Large intestine (tissue), 3 donors: ENCODE data around the gene GPRIN3. TPM values are rescaled to one million over a fixed set of nuclear protein-coding genes. Genes with fewer than 3 reads are reported as not detected.
A peak's percentile ranks its signal among the peaks of the same experiment; 100 is the strongest.

Experiments
- DNase-seq, 2 donors: peaks; one replicate each; pipeline versions ENCODE4 v3.0.0 to v3.0.0-alpha.2; 2013
- H3K27ac ChIP-seq: one replicate; pipeline ENCODE4 v1.5.1; 2013; ENCODE audit warnings: low read length
- H3K27me3 ChIP-seq: 2 replicates; pipeline ENCODE4 v1.6.1; 2013; ENCODE audit warnings: low read length; ENCODE audit not compliant: control insufficient read depth, insufficient read depth
- H3K36me3 ChIP-seq: 2 replicates; pipeline ENCODE4 v1.6.1; 2013; ENCODE audit warnings: low read length; ENCODE audit not compliant: control insufficient read depth, insufficient read depth
- H3K4me1 ChIP-seq: one replicate; pipeline ENCODE4 v1.6.1; 2013; ENCODE audit warnings: low read length; ENCODE audit not compliant: control insufficient read depth, insufficient read depth
- H3K4me3 ChIP-seq: one replicate; pipeline ENCODE4 v1.5.1; 2013; ENCODE audit warnings: low read length
- H3K9me3 ChIP-seq: one replicate; pipeline ENCODE4 v1.6.1; 2013; ENCODE audit warnings: mild to moderate bottlenecking, low read depth, low read length, moderate library complexity; ENCODE audit not compliant: control insufficient read depth
- WGBS: methylation state at CpG from one replicate; pipeline ENCODE4 v1.1.5; 2013; ENCODE audit warnings: low lambda C conversion rate; ENCODE audit not compliant: insufficient coverage; 5-methylcytosine and 5-hydroxymethylcytosine counted together
- polyA plus RNA-seq: library from polyadenylated mRNA; unstranded; fragments of 120-200 nt; gene quantifications from one replicate; pipeline ENCODE4 v1.2.1, GENCODE V29; 2013

The GPRIN3 gene
- polyA plus RNA-seq, 1 donor, result 8.7 TPM

GRCh38 chr4:89303177-89303576 is 4.4 kb downstream of the GPRIN3 start:
- Histone ChIP-seq H3K4me1 (peaks cover 39% of the 10 kb centered on the region), H3K4me3 (no peak overlapping the region), H3K36me3 (no peaks in the 10 kb centered on the region), H3K27me3 (no peaks in the 10 kb centered on the region), H3K9me3 (no peaks in the 10 kb centered on the region), H3K27ac (no peak overlapping the region)
- 63% methylated on average over 2 of the region's 7 CpGs for WGBS
- peak in 1 of 2 donors; percentile 56 for DNase-seq

DNA sequence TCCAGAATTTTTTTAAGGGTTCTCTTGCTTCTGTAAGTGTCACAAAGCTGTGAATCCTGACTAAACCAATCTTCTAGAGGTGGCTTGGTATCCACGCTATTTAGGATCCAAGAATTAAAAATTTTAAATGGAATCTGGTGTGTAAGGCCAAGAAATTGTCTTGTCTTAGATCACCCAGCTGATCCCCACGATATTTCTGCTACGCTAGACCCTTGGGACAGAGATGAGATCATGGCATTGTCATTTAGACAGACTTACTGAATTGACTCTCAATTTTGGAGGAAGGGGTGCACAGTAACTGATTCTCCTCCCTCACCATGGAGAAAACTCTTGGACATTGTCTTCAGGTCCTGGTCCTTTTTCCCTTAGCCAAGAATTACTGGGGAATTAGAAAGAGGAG is 5.7 kb downstream of the GPRIN3 start:
- H3K4me3 ChIP-seq, result no peak overlapping the region
- peaks cover 52% of the 10 kb centered on the region for H3K4me1 ChIP-seq
- H3K27me3 ChIP-seq, result no peaks in the 10 kb centered on the region

DNA sequence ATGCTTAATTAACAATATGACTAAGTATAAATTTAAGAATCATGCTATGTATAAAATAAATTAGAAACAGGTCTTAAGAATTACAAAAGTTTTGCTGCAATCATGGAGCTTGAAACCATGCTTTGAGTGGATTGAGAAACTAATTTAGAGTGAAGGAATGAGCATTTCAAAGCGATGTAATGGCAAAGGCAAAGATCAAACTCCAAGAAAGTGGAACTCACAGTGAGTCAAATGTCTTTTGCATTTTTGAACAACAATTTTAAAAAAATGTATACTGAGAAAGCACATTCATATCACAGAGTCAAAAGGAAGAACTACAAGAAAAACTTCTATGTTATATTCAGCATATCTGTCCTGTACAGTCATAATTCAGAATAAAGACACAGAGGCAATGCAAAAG is 6.6 kb downstream of the GPRIN3 start:
- Histone ChIP-seq H3K27ac (peak overlapping the region; percentile 91), H3K9me3 (no peaks in the 10 kb centered on the region), H3K4me1 (peaks cover 56% of the 10 kb centered on the region), H3K4me3 (no peak overlapping the region), H3K27me3 (no peaks in the 10 kb centered on the region), H3K36me3 (no peaks in the 10 kb centered on the region)
- no CpG with 5 or more reads among the region's 1 CpG for WGBS
- DNase-seq, result peak in 1 of 2 donors; percentile 63

More for the DNA sequence above, 5.7 kb downstream of the GPRIN3 start:
- no peaks in the 10 kb centered on the region for H3K9me3 ChIP-seq
- H3K36me3 ChIP-seq, result no peaks in the 10 kb centered on the region
- WGBS, result 70% methylated on average over 2 of the region's 3 CpGs
- H3K27ac ChIP-seq, result no peak overlapping the region
- DNase-seq, result no peak

GRCh38 chr4:89300499-89300898 is 7.1 kb downstream of the GPRIN3 start:
- H3K4me1 ChIP-seq, result peaks cover 61% of the 10 kb centered on the region

GRCh38 chr4:89300060-89300459 is 7.5 kb downstream of the GPRIN3 start:
- H3K4me1 ChIP-seq, result peaks cover 61% of the 10 kb centered on the region
- DNase-seq, result no peak
- no peaks in the 10 kb centered on the region for H3K9me3 ChIP-seq
- no CpG with 5 or more reads among the region's 2 CpGs for WGBS
- no peaks in the 10 kb centered on the region for H3K36me3 ChIP-seq
- H3K27ac ChIP-seq, result peak overlapping the region; percentile 91
- no peak overlapping the region for H3K4me3 ChIP-seq
- H3K27me3 ChIP-seq, result no peaks in the 10 kb centered on the region

More at GRCh38 chr4:89300499-89300898, 7.1 kb downstream of the GPRIN3 start:
- WGBS, result no CpG with 5 or more reads among the region's 1 CpG
- Histone ChIP-seq H3K27me3 (no peaks in the 10 kb centered on the region), H3K27ac (peak overlapping the region; percentile 91), H3K4me3 (no peak overlapping the region), H3K36me3 (no peaks in the 10 kb centered on the region), H3K9me3 (no peaks in the 10 kb centered on the region)
- DNase-seq, result no peak

DNA sequence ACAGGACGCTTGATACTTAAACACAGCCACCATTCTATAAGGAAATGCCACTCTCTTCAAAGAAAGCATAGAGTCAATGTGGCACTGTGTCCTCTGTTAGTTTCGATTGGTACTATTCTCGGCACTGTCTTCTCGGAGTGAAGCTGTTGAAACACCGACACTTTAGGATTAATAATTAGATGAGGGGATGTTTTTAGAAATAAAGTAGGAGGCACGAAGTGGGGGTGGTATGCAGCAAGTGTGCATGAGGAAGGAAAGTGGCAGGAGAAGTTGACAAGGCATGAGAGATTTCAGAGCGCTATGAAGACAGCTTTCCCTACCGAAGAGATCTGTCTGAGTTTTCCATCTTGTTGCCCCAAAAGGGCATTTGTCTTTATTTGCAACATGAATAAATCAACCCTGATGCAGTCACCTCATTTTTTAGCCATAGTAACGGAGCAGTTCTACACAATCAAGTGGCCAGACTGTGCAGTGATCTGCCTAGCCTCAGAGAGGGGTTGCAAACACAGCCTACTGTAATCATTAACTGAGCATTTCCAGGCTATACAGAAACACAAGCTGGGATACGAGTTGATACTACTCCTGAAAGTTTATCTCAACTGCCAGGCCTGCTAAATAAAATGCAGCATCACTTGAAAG is 8.3 kb downstream of the GPRIN3 start:
- H3K27me3 ChIP-seq, result no peaks in the 10 kb centered on the region
- H3K4me3 ChIP-seq, result peak overlapping the region; percentile 46
- H3K4me1 ChIP-seq, result peaks cover 58% of the 10 kb centered on the region
- no peaks in the 10 kb centered on the region for H3K9me3 ChIP-seq
- H3K27ac ChIP-seq, result peak overlapping the region; percentile 91
- H3K36me3 ChIP-seq, result no peaks in the 10 kb centered on the region
- 18% methylated on average over 4 of the region's 10 CpGs for WGBS
- DNase-seq, result peak in 1 of 2 donors; percentile 75

DNA sequence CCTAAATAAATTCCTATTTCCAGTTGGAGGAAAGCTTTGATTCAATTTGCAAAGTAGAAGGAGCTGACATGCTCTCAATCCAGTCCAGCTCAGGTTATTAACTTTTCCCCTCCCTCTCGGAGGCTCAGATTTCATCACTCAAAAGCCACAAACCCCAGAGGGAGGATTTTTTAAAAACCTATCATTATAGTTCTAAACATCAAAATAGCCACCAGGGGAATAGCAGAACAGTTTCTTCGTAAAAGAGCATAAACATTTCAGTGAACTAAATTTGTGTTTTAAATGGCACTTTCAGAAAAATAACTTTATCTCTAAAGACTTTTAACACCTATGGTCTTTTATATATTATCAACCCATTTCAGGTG is 8.8 kb downstream of the GPRIN3 start:
- Histone ChIP-seq H3K27me3 (no peaks in the 10 kb centered on the region), H3K36me3 (no peaks in the 10 kb centered on the region), H3K4me3 (peak overlapping the region; percentile 46), H3K27ac (peak overlapping the region; percentile 91), H3K9me3 (no peaks in the 10 kb centered on the region), H3K4me1 (peaks cover 55% of the 10 kb centered on the region)
- WGBS, result no CpG with 5 or more reads among the region's 2 CpGs
- DNase-seq, result no peak

DNA sequence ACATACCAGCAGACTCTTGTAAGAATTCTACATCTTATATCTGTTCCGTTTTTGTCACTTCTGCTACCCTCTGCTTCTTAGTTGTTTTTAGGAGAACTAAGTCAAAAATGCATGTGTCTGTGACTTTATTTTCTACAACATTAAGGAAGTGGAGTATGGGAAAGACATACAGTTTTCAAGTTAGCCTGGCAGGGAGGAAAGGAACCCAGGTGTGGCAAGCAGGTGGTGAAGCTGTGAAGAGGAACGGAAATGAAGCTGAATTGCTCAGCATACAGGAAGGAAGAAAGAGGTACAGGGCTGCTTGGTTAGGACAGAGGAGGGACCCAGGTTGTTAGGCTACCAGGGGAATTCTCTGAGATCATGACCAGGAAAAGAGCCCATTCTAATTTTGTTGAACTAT is 9.4 kb downstream of the GPRIN3 start:
- no peaks in the 10 kb centered on the region for H3K27me3 ChIP-seq
- no peak overlapping the region for H3K4me3 ChIP-seq
- peaks cover 54% of the 10 kb centered on the region for H3K4me1 ChIP-seq
- WGBS, result 100% methylated on average over 1 of the region's 2 CpGs
- H3K27ac ChIP-seq, result peak overlapping the region; percentile 91
- no peaks in the 10 kb centered on the region for H3K36me3 ChIP-seq
- H3K9me3 ChIP-seq, result no peaks in the 10 kb centered on the region
- peak in 1 of 2 donors; percentile 52 for DNase-seq

- peak overlapping the region; percentile 91 for H3K27ac ChIP-seq
- H3K27me3 ChIP-seq, result no peaks in the 10 kb centered on the region
- WGBS, result 55% methylated on average over 2 of the region's 2 CpGs
- no peaks in the 10 kb centered on the region for H3K9me3 ChIP-seq
- H3K4me1 ChIP-seq, result peaks cover 46% of the 10 kb centered on the region
- H3K36me3 ChIP-seq, result no peaks in the 10 kb centered on the region
- H3K4me3 ChIP-seq, result no peak overlapping the region
- no peak for DNase-seq
These were observed 10.7 kb downstream of the GPRIN3 start for GRCh38 chr4:89296896-89297295.

- Histone ChIP-seq H3K4me1 (peaks cover 42% of the 10 kb centered on the region), H3K4me3 (no peak overlapping the region), H3K9me3 (no peaks in the 10 kb centered on the region), H3K27ac (peak overlapping the region; percentile 91), H3K27me3 (no peaks in the 10 kb centered on the region), H3K36me3 (no peaks in the 10 kb centered on the region)
- no CpG with 5 or more reads among the region's 1 CpG for WGBS
- peak; percentile 73 to 93 for DNase-seq
These were observed 11.2 kb downstream of the GPRIN3 start for GRCh38 chr4:89296399-89296798.

- H3K27ac ChIP-seq, result peak overlapping the region; percentile 91
- WGBS, result 63% methylated on average over 1 of the region's 3 CpGs
- no peaks in the 10 kb centered on the region for H3K36me3 ChIP-seq
- no peaks in the 10 kb centered on the region for H3K27me3 ChIP-seq
- H3K9me3 ChIP-seq, result no peaks in the 10 kb centered on the region
- peaks cover 39% of the 10 kb centered on the region for H3K4me1 ChIP-seq
- DNase-seq, result no peak
- no peak overlapping the region for H3K4me3 ChIP-seq
These were observed 12.1 kb downstream of the GPRIN3 start for GRCh38 chr4:89295415-89295927.
